GM12872 (cell line): ENCODE data around the gene ASTL.

Experiments used
- TF ChIP-seq, protein P1 (sequence below): IDR thresholded peaks from 3 replicates; pipeline ENCODE4 v1.5.1; 2011; ENCODE audit warnings: low read depth, mild to moderate bottlenecking, low read length, moderate library complexity; ENCODE audit not compliant: insufficient read depth

The ASTL gene

GRCh38 chr2:96082211-96083063, 55.9 kb downstream of the ASTL start:
- TF ChIP-seq, protein P1, sequence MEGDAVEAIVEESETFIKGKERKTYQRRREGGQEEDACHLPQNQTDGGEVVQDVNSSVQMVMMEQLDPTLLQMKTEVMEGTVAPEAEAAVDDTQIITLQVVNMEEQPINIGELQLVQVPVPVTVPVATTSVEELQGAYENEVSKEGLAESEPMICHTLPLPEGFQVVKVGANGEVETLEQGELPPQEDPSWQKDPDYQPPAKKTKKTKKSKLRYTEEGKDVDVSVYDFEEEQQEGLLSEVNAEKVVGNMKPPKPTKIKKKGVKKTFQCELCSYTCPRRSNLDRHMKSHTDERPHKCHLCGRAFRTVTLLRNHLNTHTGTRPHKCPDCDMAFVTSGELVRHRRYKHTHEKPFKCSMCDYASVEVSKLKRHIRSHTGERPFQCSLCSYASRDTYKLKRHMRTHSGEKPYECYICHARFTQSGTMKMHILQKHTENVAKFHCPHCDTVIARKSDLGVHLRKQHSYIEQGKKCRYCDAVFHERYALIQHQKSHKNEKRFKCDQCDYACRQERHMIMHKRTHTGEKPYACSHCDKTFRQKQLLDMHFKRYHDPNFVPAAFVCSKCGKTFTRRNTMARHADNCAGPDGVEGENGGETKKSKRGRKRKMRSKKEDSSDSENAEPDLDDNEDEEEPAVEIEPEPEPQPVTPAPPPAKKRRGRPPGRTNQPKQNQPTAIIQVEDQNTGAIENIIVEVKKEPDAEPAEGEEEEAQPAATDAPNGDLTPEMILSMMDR = no peak

DNA sequence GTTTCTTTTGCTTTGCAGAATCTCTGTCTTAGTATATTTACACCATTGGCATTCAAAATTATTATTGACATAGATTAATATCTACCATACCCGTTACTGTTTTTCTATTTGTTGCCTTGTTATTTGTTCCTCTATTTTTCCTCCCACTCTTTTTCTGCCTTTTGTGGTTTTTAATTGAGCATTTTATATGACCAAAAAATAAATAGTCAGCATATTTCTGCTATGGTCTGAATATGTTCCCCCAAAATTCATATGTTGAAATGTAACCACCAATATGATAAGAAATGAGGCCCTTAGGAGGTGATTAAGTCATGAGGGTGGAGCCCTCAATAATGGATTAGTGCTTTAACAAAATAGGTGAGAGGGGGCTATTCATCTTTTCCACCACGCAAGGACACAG, 57.3 kb downstream of the ASTL start:
- TF ChIP-seq, protein P1 = no peak

GRCh38 chr2:96075199-96075771, 63.0 kb downstream of the ASTL start:
- TF ChIP-seq, protein P1 = no peak

- TF ChIP-seq, protein P1 = no peak
These were observed 64.1 kb downstream of the ASTL start for GRCh38 chr2:96074156-96074555.

GRCh38 chr2:96073170-96073775, 65.0 kb downstream of the ASTL start:
- TF ChIP-seq, protein P1 = no peak
